ENCODE results near the gene CLCNKA.
A peak's percentile ranks its signal among the peaks of the same experiment; 100 is the strongest.
"Not testable (repeated sequence)": the region's sequence is repeated elsewhere in the genome, so short reads cannot be mapped to it uniquely, and the experiment has no call there.

CLCNKA gene
- total RNA-seq: 0 to 0.20 reads per million in 2 donors

GRCh38 chr1:16021681-16022080 lies at the start of gene CLCNKA:
Gene CLCNKA (plus strand): TSS chr1:16022036. CDS start chr1:16022620, 584 bp downstream.
- no peak for DNase-seq

- DNase-seq: no peak
These were observed 49.4 kb upstream of the CLCNKA start for GRCh38 chr1:15972409-15972808.

- no peak for DNase-seq
These were observed 48.1 kb upstream of the CLCNKA start for GRCh38 chr1:15973772-15974171.

GRCh38 chr1:15974855-15975254 lies 47.0 kb upstream of the CLCNKA start:
- no peak for DNase-seq

GRCh38 chr1:15975358-15975804 lies 46.5 kb upstream of the CLCNKA start:
- peak; percentile 46 to 70 (median 62) for DNase-seq

GRCh38 chr1:15975805-15976680 lies 45.8 kb upstream of the CLCNKA start, which contains the start of gene ZBTB17:
Gene ZBTB17 (minus strand): TSS chr1:15976101. CDS start chr1:15948495, 27,606 bp downstream.
- DNase-seq: peak; percentile 91 to 95 (median 93)

- DNase-seq: not testable (repeated sequence)
These were observed 43.9 kb upstream of the CLCNKA start for GRCh38 chr1:15977947-15978346.

GRCh38 chr1:15981679-15982078 lies 40.2 kb upstream of the CLCNKA start:
- no peak for DNase-seq

- DNase-seq: no peak
These were observed 38.6 kb upstream of the CLCNKA start for GRCh38 chr1:15983275-15983674.

- no peak for DNase-seq
These were observed 36.1 kb upstream of the CLCNKA start for GRCh38 chr1:15985611-15986297.

- DNase-seq: no peak
These were observed 32.7 kb upstream of the CLCNKA start for GRCh38 chr1:15988856-15989736.

- DNase-seq: no peak
These were observed 32.1 kb upstream of the CLCNKA start for GRCh38 chr1:15989776-15990175.

- no peak for DNase-seq
These were observed 30.2 kb upstream of the CLCNKA start for GRCh38 chr1:15991427-15992186.

- DNase-seq: no peak
These were observed 29.7 kb upstream of the CLCNKA start for GRCh38 chr1:15992187-15992553.

GRCh38 chr1:15992582-15993500 lies 29.0 kb upstream of the CLCNKA start:
- DNase-seq: no peak

GRCh38 chr1:15993666-15994065 lies 28.2 kb upstream of the CLCNKA start:
- DNase-seq: no peak

GRCh38 chr1:15994081-15994480 lies 27.8 kb upstream of the CLCNKA start:
- no peak for DNase-seq

GRCh38 chr1:15994590-15995351 lies 27.1 kb upstream of the CLCNKA start:
- DNase-seq: peak in 3 of 5 experiments; percentile 15 to 38 (median 24)

GRCh38 chr1:15997076-15997585 lies 24.7 kb upstream of the CLCNKA start:
- no peak for DNase-seq
